K562 (cell line): ENCODE results near the gene RHD. TPM values are rescaled to one million over a fixed set of nuclear protein-coding genes. Genes with fewer than 3 reads are reported as not detected.

Experiments
- EGR1 ChIP-seq: fragments of 450-650 bp; conservative IDR thresholded peaks from 2 replicates; pipeline ENCODE4 v1.6.1; 2017; ENCODE audit warnings: mild to moderate bottlenecking
- EZH2 ChIP-seq: IDR thresholded peaks from 2 replicates; pipeline ENCODE4 v1.6.1; 2012; ENCODE audit warnings: low read depth, mild to moderate bottlenecking, inconsistent platforms, low read length, borderline replicate concordance
- KDM5B ChIP-seq: fragments of 200-600 bp; sonication (generic); IDR thresholded peaks from 2 replicates; pipeline ENCODE4 v1.6.1; 2012; ENCODE audit warnings: low read depth, mild to moderate bottlenecking, moderate library complexity, low read length, control low read depth, inconsistent platforms; ENCODE audit not compliant: insufficient replicate concordance
- TCF3 ChIP-seq: sonication (generic); formaldehyde crosslinking; IDR thresholded peaks from 2 replicates; pipeline ENCODE4 v1.4.0; 2020; ENCODE audit warnings: mild to moderate bottlenecking, missing genetic modification reagents
- TCF7L2 ChIP-seq: fragments of 150-350 bp; IDR thresholded peaks from 2 replicates; pipeline ENCODE4 v1.6.1; 2016; ENCODE audit warnings: low read depth, mild to moderate bottlenecking, low read length, moderate library complexity
- ZKSCAN1 ChIP-seq: fragments of 150-350 bp; IDR thresholded peaks from 2 replicates; pipeline ENCODE4 v1.6.1; 2016; ENCODE audit warnings: low read depth, low read length
- ZNF12 ChIP-seq: sonication (generic); formaldehyde crosslinking; IDR thresholded peaks from 2 replicates; pipeline ENCODE4 v1.4.0; 2020; ENCODE audit warnings: mild to moderate bottlenecking, missing genetic modification reagents
- ZNF77 ChIP-seq: fragments of 250-450 bp; sonication (Bioruptor Pico); IDR thresholded peaks from 2 replicates; pipeline ENCODE4 v1.5.0; 2020
- polyA plus RNA-seq, 8 experiments: library from polyadenylated mRNA; depleted of rRNA in 4 of 8; stranded (reverse) in 5 of 8; unstranded in 3 of 8; fragments of >200 nt; fragmentation: Nextera tagmentation in 2 of 8; fragmentation: Illumina TruSeq in 1 of 8; extraction: Ambion mirVana in 2 of 8; extraction: Trizol in 1 of 8; gene quantifications; 2 replicates each; pipeline versions ENCODE4 v1.2.1 to v1.2.3, GENCODE V29; 2011 to 2014; ENCODE audit warnings: inconsistent platforms in 1 of 8, missing spikeins in 1 of 8
- total RNA-seq, 7 experiments: library from RNA; depleted of rRNA in 6 of 7; stranded (reverse); fragments of >200 nt in 6 of 7; fragmentation: Illumina TruSeq in 2 of 7; extraction: Trizol in 2 of 7; gene quantifications; 2 replicates each; pipeline versions ENCODE4 v1.2.1 to v1.2.3, GENCODE V29; 2011 to 2021; ENCODE audit warnings: low replicate concordance in 1 of 7
- TF ChIP-seq, protein P1 (sequence below): fragments of 450-650 bp; IDR thresholded peaks from 2 replicates; pipeline ENCODE4 v1.6.1; 2016; ENCODE audit warnings: low read depth
- TF ChIP-seq, protein P2 (sequence below): fragments of 150-350 bp; conservative IDR thresholded peaks from 2 replicates; pipeline ENCODE4 v1.6.1; 2014; ENCODE audit warnings: low read length
- TF ChIP-seq, protein P3 (sequence below): fragments of 250-450 bp; sonication (Bioruptor Pico); IDR thresholded peaks from 2 replicates; pipeline ENCODE4 v1.5.0; 2021; ENCODE audit warnings: mild to moderate bottlenecking, moderate library complexity

RHD gene
- total and polyA plus RNA-seq, 9 of the 15 experiments (the other 6 are each of a cell fraction or from before 2014, with no cell fraction given), result 8.8 to 32.4 (median 15.0) TPM

DNA sequence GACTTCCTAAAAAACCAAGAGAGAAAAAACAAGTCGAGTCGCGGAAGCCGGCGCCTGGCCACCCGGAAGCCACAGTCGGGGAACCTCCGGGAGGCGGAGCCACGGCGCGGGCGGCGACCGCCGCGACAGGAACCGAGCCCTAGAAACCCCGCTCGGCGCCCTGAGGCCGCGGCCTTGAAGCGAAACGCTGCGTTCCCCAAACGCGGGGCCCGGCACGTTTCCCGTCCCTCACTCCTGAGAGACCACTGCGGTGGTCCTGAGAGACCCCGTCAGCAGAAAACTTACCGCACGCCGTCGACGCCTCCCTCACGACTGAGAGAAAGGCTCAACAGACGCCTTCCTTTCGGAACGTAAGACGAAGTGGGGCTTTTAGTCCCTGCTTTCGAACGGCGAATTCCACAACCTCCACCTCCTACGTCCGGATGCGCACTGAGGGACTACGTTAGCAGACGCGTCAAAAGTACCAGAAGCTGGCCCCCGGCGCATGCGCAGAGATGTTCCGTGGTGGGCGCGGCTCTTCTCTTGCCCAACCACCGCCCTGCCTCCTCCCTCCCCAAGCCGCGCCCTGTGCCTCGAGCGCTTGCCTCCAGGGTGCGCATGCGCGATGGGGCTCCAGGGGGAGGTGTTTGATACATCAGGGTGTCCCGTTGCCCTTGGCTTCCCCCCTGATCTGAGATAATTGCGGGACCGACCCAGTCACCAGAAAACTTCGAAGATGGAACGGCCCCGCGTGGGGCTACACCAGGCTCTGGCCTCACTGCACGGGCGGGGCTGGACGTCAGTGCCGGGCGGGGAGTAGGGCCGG is 25.1 kb upstream of the RHD start, which contains the start of gene RSRP1 (continued):
- peak; percentile 79 for TF ChIP-seq EGR1
- no peak for TF ChIP-seq EZH2
- TF ChIP-seq ZNF77 (CRISPR knock-in tag), result no peak
- TF ChIP-seq TCF3 (CRISPR knock-in tag), result peak; percentile 45
- TF ChIP-seq, protein P1, sequence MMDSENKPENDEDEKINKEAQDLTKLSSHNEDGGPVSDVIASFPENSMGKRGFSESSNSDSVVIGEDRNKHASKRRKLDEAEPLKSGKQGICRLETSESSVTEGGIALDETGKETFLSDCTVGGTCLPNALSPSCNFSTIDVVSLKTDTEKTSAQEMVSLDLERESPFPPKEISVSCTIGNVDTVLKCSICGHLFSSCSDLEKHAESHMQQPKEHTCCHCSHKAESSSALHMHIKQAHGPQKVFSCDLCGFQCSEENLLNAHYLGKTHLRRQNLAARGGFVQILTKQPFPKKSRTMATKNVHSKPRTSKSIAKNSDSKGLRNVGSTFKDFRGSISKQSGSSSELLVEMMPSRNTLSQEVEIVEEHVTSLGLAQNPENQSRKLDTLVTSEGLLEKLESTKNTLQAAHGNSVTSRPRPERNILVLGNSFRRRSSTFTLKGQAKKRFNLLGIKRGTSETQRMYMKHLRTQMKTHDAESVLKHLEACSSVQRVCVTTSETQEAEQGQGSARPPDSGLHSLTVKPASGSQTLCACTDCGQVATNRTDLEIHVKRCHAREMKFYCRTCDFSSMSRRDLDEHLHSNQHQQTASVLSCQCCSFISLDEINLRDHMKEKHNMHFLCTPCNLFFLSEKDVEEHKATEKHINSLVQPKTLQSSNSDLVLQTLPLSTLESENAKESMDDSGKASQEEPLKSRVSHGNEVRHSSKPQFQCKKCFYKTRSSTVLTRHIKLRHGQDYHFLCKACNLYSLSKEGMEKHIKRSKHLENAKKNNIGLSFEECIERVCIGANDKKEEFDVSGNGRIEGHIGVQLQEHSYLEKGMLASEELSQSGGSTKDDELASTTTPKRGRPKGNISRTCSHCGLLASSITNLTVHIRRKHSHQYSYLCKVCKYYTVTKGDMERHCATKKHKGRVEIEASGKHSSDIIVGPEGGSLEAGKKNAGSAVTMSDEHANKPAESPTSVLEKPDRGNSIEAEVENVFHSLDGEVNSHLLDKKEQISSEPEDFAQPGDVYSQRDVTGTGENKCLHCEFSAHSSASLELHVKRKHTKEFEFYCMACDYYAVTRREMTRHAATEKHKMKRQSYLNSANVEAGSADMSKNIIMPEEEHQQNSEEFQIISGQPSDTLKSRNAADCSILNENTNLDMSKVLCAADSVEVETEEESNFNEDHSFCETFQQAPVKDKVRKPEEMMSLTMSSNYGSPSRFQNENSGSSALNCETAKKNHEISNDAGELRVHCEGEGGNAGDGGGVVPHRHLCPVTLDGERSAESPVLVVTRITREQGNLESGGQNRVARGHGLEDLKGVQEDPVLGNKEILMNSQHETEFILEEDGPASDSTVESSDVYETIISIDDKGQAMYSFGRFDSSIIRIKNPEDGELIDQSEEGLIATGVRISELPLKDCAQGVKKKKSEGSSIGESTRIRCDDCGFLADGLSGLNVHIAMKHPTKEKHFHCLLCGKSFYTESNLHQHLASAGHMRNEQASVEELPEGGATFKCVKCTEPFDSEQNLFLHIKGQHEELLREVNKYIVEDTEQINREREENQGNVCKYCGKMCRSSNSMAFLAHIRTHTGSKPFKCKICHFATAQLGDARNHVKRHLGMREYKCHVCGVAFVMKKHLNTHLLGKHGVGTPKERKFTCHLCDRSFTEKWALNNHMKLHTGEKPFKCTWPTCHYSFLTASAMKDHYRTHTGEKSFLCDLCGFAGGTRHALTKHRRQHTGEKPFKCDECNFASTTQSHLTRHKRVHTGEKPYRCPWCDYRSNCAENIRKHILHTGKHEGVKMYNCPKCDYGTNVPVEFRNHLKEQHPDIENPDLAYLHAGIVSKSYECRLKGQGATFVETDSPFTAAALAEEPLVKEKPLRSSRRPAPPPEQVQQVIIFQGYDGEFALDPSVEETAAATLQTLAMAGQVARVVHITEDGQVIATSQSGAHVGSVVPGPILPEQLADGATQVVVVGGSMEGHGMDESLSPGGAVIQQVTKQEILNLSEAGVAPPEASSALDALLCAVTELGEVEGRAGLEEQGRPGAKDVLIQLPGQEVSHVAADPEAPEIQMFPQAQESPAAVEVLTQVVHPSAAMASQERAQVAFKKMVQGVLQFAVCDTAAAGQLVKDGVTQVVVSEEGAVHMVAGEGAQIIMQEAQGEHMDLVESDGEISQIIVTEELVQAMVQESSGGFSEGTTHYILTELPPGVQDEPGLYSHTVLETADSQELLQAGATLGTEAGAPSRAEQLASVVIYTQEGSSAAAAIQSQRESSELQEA, result no peak
- TF ChIP-seq TCF7L2, result no peak
- TF ChIP-seq, protein P2, sequence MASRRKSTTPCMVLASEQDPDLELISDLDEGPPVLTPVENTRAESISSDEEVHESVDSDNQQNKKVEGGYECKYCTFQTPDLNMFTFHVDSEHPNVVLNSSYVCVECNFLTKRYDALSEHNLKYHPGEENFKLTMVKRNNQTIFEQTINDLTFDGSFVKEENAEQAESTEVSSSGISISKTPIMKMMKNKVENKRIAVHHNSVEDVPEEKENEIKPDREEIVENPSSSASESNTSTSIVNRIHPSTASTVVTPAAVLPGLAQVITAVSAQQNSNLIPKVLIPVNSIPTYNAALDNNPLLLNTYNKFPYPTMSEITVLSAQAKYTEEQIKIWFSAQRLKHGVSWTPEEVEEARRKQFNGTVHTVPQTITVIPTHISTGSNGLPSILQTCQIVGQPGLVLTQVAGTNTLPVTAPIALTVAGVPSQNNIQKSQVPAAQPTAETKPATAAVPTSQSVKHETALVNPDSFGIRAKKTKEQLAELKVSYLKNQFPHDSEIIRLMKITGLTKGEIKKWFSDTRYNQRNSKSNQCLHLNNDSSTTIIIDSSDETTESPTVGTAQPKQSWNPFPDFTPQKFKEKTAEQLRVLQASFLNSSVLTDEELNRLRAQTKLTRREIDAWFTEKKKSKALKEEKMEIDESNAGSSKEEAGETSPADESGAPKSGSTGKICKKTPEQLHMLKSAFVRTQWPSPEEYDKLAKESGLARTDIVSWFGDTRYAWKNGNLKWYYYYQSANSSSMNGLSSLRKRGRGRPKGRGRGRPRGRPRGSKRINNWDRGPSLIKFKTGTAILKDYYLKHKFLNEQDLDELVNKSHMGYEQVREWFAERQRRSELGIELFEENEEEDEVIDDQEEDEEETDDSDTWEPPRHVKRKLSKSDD, result no peak
- TF ChIP-seq ZKSCAN1, result peak; percentile 59
- peak; percentile 100 for TF ChIP-seq KDM5B
- TF ChIP-seq, protein P3, sequence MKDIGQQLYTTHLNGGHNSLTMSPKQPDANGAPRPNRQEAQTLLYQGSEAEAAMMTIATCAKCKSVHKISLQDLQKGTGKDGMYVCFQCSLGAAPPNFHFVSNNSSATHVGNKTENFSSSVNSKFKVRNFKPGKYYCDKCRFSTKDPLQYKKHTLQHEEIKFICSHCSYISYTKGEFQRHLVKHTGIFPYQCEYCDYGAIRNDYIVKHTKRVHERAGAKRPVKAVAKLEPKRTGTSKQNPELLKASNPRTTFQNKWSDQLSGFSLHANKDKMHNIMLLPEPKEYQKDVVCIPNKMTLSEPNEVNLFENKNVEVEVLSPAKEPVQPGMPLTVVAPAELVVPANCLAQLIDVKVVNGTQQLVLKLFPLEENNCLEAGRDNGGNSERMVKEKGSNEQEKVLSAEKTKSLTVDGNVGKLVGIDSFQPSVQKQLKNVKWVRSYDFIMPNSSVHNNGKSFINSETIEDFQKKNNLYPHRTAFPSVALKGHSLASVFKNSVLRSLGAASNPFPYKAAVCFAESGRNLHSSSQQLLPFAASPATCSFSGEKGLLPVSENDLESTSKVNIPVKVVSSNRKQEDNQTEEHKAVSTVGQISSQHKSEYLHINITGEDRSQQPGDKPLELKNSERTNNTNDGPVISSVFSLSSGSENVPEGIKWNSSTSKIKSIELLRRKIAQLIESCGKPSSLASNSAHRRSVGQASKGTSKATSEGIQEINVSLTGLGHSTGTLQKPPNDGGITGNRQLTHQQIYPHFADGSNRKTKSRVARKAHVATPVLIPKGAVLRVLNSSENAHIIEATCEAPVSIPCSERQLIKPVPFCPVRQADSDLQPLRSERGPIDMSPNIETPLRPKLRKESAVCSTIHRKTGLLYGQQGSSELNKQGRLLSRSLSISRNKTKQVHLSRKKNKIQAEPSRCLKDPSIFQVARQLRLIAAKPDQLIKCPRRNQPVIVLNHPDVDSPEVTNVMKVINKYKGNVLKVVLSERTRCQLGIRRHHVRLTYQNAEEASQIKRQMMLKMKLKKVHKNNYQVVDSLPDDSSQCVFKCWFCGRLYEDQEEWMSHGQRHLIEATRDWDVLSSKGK (CRISPR knock-in tag), result no peak
- no peak; the same call in 1 of the 2 replicates for TF ChIP-seq ZNF12
